NAMALWA (cell line): ENCODE data around the gene KSR1.
"Not testable (repeated sequence)": the region's sequence is repeated elsewhere in the genome, so short reads cannot be mapped to it uniquely, and the experiment has no call there.

Experiments
- DNase-seq: peaks from one replicate; pipeline ENCODE4 v3.0.0-alpha.2; 2015; ENCODE audit warnings: low spot score

KSR1 gene

GRCh38 chr17:27610304-27610677, 154.0 kb downstream of the KSR1 start:
- DNase-seq = no peak

DNA sequence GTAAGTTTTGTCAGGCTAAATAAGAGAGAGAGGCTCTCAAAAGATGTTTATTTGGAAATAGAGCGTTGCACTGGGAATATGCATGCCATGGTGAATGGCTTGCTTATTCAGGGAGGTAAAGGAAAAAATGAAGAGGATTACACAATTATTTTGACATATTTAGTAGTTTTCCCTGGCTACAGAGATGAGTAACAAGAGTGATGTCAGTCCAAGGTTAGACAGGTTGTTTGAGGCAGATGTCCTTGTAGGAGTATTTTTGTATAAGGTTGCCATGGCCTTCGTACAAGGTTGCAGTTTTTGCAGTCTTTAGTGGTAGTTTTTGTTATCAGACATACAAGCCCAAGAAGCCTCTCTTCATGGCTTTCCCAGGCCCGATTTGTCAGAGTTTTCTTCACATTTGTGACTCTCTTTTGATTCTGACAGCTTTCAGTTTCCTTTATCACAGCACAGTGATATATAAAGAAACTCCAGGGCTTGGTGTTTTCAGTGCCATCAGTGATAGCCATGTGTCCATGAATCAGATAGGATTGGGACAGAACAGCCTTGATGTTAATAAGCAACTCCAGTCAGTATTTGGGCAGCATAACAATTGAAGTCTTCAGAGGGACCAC, 156.0 kb downstream of the KSR1 start:
- no peak for DNase-seq

DNA sequence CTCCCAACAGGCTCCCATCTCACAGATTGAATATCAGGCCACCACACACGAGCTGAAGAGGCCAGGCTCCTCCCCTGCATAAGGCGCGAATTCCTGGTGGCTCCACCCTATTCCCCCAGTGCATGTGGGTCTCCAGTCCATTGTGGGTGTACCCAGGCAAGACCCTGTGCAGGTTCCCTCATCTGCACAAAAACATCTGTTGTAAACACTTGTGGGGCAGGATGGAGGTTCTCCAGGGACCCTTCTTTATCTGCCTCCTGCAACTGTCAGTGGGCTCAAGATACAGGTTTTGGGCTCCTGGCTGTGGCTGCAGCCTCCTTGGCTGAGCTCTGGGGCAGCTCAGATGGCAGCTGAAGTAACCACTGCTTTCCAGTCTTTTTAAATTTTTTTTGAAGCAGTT, 157.2 kb downstream of the KSR1 start:
- no peak for DNase-seq

- DNase-seq = no peak
Observed at GRCh38 chr17:27615121-27615520, 158.9 kb downstream of the KSR1 start.

DNA sequence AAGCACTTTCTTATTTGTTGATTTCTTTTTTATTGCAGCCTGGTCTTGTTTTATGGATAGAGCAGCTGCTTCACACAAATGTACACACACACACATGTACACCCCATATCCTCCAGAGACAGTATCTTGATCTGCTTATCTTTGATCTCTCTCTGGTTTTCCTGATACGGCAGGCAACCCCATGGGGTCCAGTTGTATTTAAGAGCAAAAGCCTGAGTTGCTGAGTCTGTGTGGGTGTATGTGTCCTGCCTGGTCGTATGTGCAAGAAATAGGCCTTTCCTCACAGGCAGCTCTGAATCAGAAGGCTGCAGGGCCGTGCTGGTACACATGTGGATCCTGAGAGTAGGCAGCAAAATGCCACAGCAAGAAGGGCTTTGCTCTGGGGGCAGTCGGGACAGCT, 160.2 kb downstream of the KSR1 start:
- DNase-seq = no peak

DNA sequence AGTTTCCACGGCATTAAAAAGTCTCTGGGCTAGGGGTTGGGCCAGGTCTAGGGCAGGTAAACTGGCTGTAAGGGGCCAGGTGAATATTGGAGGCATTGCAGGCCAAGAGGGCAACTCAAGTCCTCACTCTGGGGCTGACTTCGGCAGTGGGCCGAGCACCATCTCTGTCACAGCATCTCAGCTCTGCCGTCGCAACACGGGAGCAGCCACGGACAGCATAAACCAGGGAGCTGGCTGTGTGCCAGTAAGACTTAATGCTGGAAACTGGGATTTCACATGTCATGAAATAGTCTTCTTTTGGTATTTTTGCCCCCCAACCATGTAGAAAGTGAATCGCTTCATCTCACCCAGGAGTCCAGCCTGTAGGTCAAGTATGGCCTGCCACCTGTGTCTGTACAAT, 162.2 kb downstream of the KSR1 start:
- DNase-seq = no peak

DNA sequence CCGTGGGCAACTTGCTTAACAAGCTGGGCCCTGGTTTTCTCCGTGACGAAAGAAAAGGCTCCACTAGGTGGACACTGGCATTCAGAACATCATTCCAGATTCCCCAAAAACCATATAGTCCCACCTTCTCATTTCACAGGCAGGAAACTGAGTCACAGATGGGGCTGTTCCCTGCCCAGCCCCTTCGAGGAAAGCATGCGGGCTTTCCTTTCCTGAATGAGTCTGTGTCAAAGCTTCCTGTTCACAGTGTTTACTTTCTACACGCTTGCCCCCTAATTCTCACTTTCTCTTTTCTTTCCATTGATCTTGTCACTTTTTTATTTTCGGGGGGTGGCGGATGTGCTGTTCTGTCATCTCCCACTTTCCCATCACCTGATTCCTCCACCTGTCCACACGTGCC, 164.5 kb downstream of the KSR1 start:
- DNase-seq = no peak

- no peak for DNase-seq
Observed at GRCh38 chr17:27621536-27621935, 165.3 kb downstream of the KSR1 start.

DNA sequence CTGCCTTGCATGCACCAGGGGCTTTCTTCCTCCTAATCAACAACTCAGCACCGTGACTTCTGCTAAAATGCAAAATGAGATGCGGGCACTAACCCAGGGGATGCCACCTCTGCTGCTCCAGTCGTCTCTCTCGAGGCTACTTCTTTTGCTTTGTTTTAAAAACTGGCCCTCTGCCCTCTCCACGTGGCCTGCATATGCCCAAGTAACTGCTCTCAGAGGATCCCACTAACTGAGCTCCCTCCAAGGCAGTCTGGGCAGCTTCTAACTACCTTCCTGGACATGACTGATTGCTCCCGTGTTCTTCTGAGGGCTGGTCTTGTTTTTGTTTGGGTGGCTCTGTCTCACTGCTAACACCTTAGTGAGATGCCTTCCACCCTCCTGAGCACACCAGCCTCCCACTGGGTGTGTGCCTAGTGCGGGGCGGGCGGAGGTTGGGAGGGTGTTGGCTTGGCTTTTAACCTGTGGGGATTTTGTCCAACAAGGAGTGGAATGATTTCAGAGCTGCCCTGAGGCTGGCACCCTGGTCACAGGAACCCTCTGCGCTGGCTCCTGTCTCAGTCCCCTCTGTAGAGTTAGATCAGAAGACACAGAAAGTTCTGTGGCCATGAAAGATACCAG, 165.8 kb downstream of the KSR1 start:
- DNase-seq = no peak

- no peak for DNase-seq
Observed at GRCh38 chr17:27622986-27623385, 166.7 kb downstream of the KSR1 start.

DNA sequence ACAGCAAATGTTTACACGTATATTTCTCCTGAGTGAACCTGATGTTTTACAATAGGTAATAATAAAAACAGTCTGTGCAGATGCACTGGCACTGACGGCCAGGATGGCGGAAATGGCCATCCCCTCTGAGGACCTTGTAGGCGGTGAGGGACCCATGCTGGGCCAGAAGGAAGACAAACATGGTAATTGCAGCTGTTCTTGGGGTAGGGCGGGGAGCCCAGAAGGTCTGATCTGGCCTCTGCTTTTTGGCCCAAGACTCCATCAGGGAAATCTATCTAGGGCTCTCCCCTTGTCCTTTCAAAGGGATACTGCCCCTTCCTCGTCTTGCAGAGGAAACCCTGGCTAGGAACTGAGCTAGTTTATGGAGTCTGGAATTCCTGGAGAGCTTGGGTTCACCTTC, 167.4 kb downstream of the KSR1 start:
- DNase-seq = no peak

GRCh38 chr17:27624539-27624938, 168.3 kb downstream of the KSR1 start:
- no peak for DNase-seq

- no peak for DNase-seq
Observed at GRCh38 chr17:27625856-27626255, 169.6 kb downstream of the KSR1 start.

GRCh38 chr17:27627514-27627913, 171.3 kb downstream of the KSR1 start:
- DNase-seq = no peak

DNA sequence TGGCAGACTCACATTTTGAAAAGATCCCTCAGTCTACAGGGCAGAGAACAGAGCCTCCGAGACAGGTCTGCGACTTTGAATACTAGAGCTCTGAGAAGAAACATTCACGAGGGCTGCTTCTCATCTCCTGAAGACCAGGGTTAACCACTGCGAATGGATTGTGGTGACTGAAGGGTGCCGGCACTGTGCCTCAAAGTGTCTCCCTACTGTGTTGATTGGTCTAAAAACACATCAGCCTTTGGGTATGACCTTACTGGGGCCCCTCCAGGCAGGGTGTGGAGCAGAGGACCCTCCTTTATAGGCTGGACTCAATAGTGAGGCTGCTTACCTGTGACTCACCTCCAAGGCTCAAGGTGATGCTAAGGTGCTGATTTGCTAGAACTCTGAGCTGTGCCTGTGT, 172.1 kb downstream of the KSR1 start:
- DNase-seq = no peak

DNA sequence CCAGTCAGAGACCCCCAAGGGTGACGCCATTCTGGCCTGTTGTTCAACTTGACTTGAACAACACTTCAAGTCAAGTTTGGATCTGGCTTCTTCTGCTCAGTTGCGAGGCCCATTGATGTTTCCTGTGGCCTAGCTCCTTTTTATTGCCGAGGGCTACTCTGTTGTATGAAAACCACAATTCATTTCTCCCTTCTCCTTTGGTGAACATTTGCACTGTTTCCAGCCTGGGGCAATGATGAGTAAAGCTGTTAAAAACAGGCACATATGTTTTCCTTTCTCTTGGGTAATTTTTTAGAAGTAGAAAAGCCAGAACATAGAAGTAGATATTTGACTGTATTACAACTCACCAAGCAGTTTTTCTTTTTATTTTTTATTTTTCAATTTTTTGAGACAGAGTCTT, 173.0 kb downstream of the KSR1 start:
- DNase-seq = not testable (repeated sequence)

- no peak for DNase-seq
Observed at GRCh38 chr17:27630607-27631410, 174.6 kb downstream of the KSR1 start, which contains the start of gene LGALS9. LGALS9 (plus strand) TSS chr17:27631188; CDS start chr17:27631266, 78 bp downstream.

- no peak for DNase-seq
Observed at GRCh38 chr17:27631411-27631760, 175.1 kb downstream of the KSR1 start.

DNA sequence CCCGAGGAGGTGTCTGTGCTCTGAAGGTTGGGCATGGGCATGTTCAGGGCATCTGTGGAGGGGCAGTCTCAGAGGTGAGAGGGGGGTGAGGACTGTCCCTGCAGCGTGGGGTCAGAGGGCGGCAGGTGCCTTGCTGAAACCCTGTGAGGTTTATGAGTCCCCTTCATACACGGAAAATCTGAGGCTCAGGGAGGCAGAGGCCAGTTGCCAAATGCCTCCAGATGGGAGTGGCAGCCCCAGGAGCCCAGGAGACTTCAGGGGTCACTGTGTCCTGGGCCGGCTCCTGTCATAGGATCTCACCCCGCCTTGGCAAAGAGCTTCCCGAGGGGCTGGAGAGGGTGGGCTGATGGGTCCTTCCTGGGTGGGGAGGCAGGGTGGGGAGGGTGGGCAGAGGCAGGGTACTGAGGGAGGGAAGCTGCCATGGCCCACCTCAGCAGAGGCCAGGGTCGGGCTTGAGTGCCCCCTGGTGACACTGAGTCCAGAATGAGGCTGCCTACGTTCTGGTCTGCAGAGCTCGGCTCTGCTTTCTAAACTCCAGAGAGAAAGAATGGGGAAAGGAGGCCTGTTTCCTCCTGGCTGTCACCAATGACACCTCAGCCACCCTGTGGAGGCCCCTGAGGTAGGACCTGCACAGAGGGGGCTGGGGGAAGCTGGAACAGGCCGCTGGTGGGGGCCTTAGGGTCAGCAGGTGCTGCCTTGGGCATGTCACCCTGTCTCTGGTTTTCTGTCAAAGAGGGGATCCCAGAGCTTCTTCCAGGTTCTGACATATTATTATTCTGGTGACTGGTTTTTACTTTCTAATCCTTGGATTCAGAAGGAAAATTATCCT, 175.9 kb downstream of the KSR1 start:
- no peak for DNase-seq

DNA sequence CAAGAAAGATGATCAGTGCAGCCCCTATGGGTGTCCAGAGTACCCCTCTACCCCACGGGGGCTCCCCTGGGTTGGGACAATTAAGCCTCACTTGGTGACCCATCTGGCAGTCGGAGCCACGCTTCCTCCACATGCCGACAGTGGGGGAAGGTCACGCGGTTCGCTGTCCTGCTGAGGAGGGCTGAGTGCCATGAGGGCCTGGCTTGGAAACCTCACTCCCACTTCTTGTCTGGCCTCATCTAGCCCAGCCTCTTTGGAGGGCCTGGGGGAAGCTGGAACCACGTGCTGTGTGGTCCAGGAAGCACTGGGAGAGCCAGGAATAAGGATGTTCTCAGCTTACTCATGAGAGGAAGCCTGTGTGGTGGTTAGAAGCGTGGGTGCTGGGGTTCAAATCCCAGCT, 176.5 kb downstream of the KSR1 start:
- DNase-seq = not testable (repeated sequence)

GRCh38 chr17:27633312-27634025, 177.2 kb downstream of the KSR1 start:
- no peak for DNase-seq

- no peak for DNase-seq
Observed at GRCh38 chr17:27634026-27634335, 177.7 kb downstream of the KSR1 start.
